B cell (primary cell): Measurements from ENCODE around the gene ATG4B. TPM values are rescaled to one million over a fixed set of nuclear protein-coding genes. Genes with fewer than 3 reads are reported as not detected.

Experiments
- ATAC-seq: fragments of 200-7000 bp; cut with Tn5 transposase; one replicate; pipeline ENCODE4 v1.10.0; 2021; ENCODE audit warnings: low read depth, mild to moderate bottlenecking, moderate number of reproducible peaks, moderate library complexity
- CTCF ChIA-PET: fragments of 350-600 bp; sonication (Branson Sonifier 250); formaldehyde crosslinking; loops from one replicate; lab custom pipeline; 2021; ENCODE audit warnings: antibody characterized with exemption, inconsistent platforms; lab: Charles Lee
- POLR2A ChIA-PET: fragments of 350-600 bp; sonication (Branson Sonifier 250); formaldehyde crosslinking; loops from one replicate; lab custom pipeline; 2021; ENCODE audit warnings: antibody characterized with exemption; lab: Charles Lee
- DNase-seq: peaks from one replicate; pipeline ENCODE4 v3.0.0; 2013
- H2AFZ ChIP-seq: 2 replicates; pipeline ENCODE4 v1.6.1; 2012; ENCODE audit warnings: mild to moderate bottlenecking, low read depth, low read length; ENCODE audit not compliant: insufficient read depth, poor library complexity, severe bottlenecking
- H3K27ac ChIP-seq, 2 donors: 1 replicate in 1 of 2; 2 replicates in 1 of 2; pipeline ENCODE4 v1.5.1; 2012 to 2013; ENCODE audit warnings: low read length in 2 of 2, mild to moderate bottlenecking in 2 of 2, moderate library complexity in 1 of 2
- H3K27me3 ChIP-seq, 4 experiments: fragments of 200-600 bp in 1 of 4; sonication (generic) in 1 of 4; replicated peaks in 1 of 4; 1 replicate in 2 of 4; 2 replicates in 2 of 4; pipeline versions ENCODE4 v1.6.1 to v1.7.0; 2013 to 2016; ENCODE audit warnings: low read length in 3 of 4, mild to moderate bottlenecking in 2 of 4, mixed read lengths in 1 of 4, moderate library complexity in 1 of 4; ENCODE audit not compliant: insufficient read depth in 4 of 4, control insufficient read depth in 3 of 4; ENCODE audit errors: control extremely low read depth in 1 of 4
- H3K36me3 ChIP-seq, 2 experiments: replicated peaks in 1 of 2; 1 replicate in 1 of 2; 2 replicates in 1 of 2; pipeline versions ENCODE4 v1.6.1 to v1.7.1; 2013; ENCODE audit warnings: low read length in 1 of 2; ENCODE audit not compliant: insufficient read depth in 2 of 2, control insufficient read depth in 1 of 2; ENCODE audit errors: control extremely low read depth in 1 of 2, extremely low read depth in 1 of 2
- H3K4me1 ChIP-seq, 2 donors: fragments of 200-600 bp in 1 of 2; sonication (generic) in 1 of 2; 1 replicate in 1 of 2; 2 replicates in 1 of 2; pipeline versions ENCODE4 v1.5.1 to v1.6.1; 2013 to 2017; ENCODE audit warnings: low read length in 2 of 2; ENCODE audit not compliant: control insufficient read depth in 2 of 2, insufficient read depth in 2 of 2
- H3K4me2 ChIP-seq: replicated peaks from 2 replicates; pipeline ENCODE3; 2012; ENCODE audit warnings: mild to moderate bottlenecking, low read depth, low read length; ENCODE audit not compliant: poor library complexity, severe bottlenecking
- H3K4me3 ChIP-seq, 5 experiments: fragments of 200-600 bp in 1 of 5; sonication (generic) in 1 of 5; 1 replicate in 3 of 5; 2 replicates in 2 of 5; pipeline versions ENCODE4 v1.5.1 to v1.7.0; 2011 to 2016; ENCODE audit warnings: low read length in 4 of 5, mild to moderate bottlenecking in 4 of 5, low read depth in 2 of 5, control low read depth in 1 of 5, moderate library complexity in 1 of 5; ENCODE audit not compliant: insufficient read depth in 1 of 5; ENCODE audit errors: control extremely low read depth in 1 of 5, extremely low read depth in 1 of 5
- H3K79me2 ChIP-seq: fragments of 200-600 bp; sonication (generic); one replicate; pipeline ENCODE4 v1.6.0; 2016; ENCODE audit warnings: low read length; ENCODE audit not compliant: control insufficient read depth, insufficient read depth
- H3K9ac ChIP-seq: fragments of 200-600 bp; sonication (generic); 2 replicates; pipeline ENCODE4 v1.6.1; 2017; ENCODE audit warnings: mild to moderate bottlenecking, low read length, moderate library complexity
- H3K9me3 ChIP-seq, 3 donors: one replicate each; pipeline versions ENCODE4 v1.6.1 to v1.7.1; 2013; ENCODE audit warnings: low read length in 2 of 3; ENCODE audit not compliant: control insufficient read depth in 2 of 3, insufficient read depth in 1 of 3; ENCODE audit errors: control extremely low read depth in 1 of 3
- H4K20me1 ChIP-seq: 2 replicates; pipeline ENCODE4 v1.6.0; 2012; ENCODE audit warnings: mild to moderate bottlenecking, low read length; ENCODE audit not compliant: insufficient read depth, control insufficient read depth, poor library complexity, severe bottlenecking
- H3K27ac Mint-ChIP-seq: one replicate; pipeline ENCODE4 v1.8.0; 2021; ENCODE audit warnings: mixed read lengths
- H3K27me3 Mint-ChIP-seq: one replicate; pipeline ENCODE4 v1.8.0; 2021; ENCODE audit warnings: mixed read lengths
- H3K4me1 Mint-ChIP-seq: one replicate; pipeline ENCODE4 v1.8.0; 2021; ENCODE audit warnings: mixed read lengths
- H3K4me3 Mint-ChIP-seq: one replicate; pipeline ENCODE4 v1.8.0; 2021; ENCODE audit warnings: mixed read lengths
- H3K9me3 Mint-ChIP-seq: one replicate; pipeline ENCODE4 v1.8.0; 2022; ENCODE audit warnings: mixed read lengths; ENCODE audit not compliant: insufficient read depth
- EZH2 ChIP-seq: IDR thresholded peaks from 2 replicates; pipeline ENCODE4 v1.6.1; 2012; ENCODE audit warnings: borderline replicate concordance, low read depth, mild to moderate bottlenecking, moderate library complexity, low read length; ENCODE audit not compliant: insufficient read depth, poor library complexity, severe bottlenecking
- WGBS: methylation state at CpG from one replicate; pipeline ENCODE4 v1.1.5; 2013; ENCODE audit warnings: missing lambda C conversion rate; ENCODE audit not compliant: insufficient coverage; 5-methylcytosine and 5-hydroxymethylcytosine counted together
- intact Hi-C: fragments of 100-400 bp; cut with micrococcal nuclease; formaldehyde crosslinking; loops from one replicate; pipeline ENCODE4 v1.10.0; 2022
- polyA plus RNA-seq: library from polyadenylated mRNA; depleted of rRNA; stranded (reverse); fragments of >200 nt; gene quantifications from 2 replicates; pipeline ENCODE4 v1.2.3, GENCODE V29; 2012
- total RNA-seq, 2 donors: library from RNA; stranded (reverse); fragments of 120-200 nt in 1 of 2; gene quantifications; 1 replicate in 1 of 2; 2 replicates in 1 of 2; pipeline versions ENCODE4 v1.2.3 to v1.2.4, GENCODE V29; 2013 to 2022
- TF ChIP-seq, protein P1 (sequence below): fragments of 200-600 bp; IDR thresholded peaks from one replicate; pipeline ENCODE4 v1.8.0; 2022; ENCODE audit warnings: antibody characterized with exemption, mild to moderate bottlenecking

Gene ATG4B
- total and polyA plus RNA-seq, 2 donors (not counting 1 experiment from before 2014, with no cell fraction given), result 130 TPM

DNA sequence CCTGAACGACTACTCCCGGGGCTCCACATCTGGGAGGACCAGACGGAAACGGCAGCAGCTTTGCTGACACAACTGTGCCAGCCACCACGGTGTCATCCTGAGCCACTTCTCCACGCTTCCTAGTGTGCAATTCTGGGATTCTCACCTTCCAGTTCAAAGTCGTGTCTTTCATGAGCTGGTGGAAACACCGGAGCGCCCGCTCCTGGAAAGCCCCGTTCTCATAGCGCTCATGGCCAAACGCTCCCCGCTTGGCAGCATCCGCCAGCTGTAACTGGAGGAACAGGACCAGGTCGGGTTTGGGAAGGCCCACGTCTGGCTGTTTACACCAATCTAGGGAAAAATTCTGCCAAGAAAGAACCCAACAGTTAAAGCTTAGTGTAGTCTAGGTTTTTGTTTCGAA lies 40.8 kb downstream of the ATG4B start:
- no peaks in the 10 kb centered on the region for H3K27me3 ChIP-seq
- no peak overlapping the region for H3K4me3 Mint-ChIP-seq
- H3K4me1 Mint-ChIP-seq, result no peaks in the 10 kb centered on the region
- CTCF ChIA-PET, result interaction anchor here (1.1 kb wide), 1 partner anchor 17 kb away, joined by 3 read pairs; no protein-coding TSS in a partner anchor
- no peaks in the 10 kb centered on the region for H3K27me3 Mint-ChIP-seq
- 98% methylated on average over 18 of the region's 18 CpGs for WGBS
- peaks cover 10% of the 10 kb centered on the region for H4K20me1 ChIP-seq
- H3K4me3 ChIP-seq, result no peak overlapping the region
- no peak overlapping the region for H3K9ac ChIP-seq
- ATAC-seq (no peak), DNase-seq (no peak)
- H3K36me3 ChIP-seq, result peaks cover 0 to 42% of the 10 kb centered on the region in 2 experiments
- H3K9me3 Mint-ChIP-seq, result no peaks in the 10 kb centered on the region
- H3K27ac ChIP-seq, result no peak overlapping the region
- H3K27ac Mint-ChIP-seq, result no peak overlapping the region
- intact Hi-C loops, result no loop called here
- H3K4me2 ChIP-seq, result no peak overlapping the region
- H3K9me3 ChIP-seq, result no peaks in the 10 kb centered on the region
- TF ChIP-seq EZH2, result no peak
- TF ChIP-seq, protein P1, sequence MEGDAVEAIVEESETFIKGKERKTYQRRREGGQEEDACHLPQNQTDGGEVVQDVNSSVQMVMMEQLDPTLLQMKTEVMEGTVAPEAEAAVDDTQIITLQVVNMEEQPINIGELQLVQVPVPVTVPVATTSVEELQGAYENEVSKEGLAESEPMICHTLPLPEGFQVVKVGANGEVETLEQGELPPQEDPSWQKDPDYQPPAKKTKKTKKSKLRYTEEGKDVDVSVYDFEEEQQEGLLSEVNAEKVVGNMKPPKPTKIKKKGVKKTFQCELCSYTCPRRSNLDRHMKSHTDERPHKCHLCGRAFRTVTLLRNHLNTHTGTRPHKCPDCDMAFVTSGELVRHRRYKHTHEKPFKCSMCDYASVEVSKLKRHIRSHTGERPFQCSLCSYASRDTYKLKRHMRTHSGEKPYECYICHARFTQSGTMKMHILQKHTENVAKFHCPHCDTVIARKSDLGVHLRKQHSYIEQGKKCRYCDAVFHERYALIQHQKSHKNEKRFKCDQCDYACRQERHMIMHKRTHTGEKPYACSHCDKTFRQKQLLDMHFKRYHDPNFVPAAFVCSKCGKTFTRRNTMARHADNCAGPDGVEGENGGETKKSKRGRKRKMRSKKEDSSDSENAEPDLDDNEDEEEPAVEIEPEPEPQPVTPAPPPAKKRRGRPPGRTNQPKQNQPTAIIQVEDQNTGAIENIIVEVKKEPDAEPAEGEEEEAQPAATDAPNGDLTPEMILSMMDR, result no peak
- H3K4me1 ChIP-seq, result no peaks in the 10 kb centered on the region
- no peak overlapping the region for H2AFZ ChIP-seq
- POLR2A ChIA-PET, result no interaction called here
- peaks cover 26% of the 10 kb centered on the region for H3K79me2 ChIP-seq

DNA sequence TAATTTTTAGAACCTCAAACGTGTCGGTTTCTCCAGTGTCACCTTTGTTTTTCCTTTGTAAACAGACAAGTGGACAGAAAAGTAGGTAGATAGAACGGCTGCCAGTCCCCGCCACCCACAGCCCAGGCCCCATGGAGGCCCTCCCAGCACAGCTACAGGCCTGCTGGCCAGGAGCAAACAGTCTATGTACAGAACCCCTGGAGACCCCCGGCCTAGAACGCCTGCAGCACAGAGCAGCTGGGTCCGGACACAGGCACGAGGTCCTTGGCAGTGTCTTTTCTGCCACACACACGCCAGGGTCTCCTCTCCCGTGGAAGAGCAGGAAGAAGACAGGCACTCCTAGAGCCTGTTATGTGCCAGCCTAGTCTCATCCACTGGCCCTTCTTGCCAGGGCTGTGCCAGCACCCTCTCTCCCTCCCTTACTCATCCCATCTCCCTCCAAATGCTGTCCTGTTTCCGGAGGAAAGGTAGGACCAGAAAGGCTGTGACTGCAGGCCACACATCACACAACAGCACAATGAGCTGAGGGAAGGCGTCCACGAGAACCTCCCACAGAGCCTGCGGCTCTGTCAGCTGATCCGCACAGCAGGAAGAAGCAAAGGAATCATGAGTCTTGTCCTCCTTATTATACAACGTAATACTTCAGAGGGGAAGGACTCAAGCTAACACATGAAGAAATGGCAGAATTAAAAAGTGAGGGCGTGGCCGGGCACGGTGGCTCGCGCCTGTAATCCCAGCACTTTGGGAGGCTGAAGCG lies 41.5 kb downstream of the ATG4B start:
- H3K4me3 Mint-ChIP-seq, result no peak overlapping the region
- no peaks in the 10 kb centered on the region for H3K27me3 Mint-ChIP-seq
- ATAC-seq (no peak), DNase-seq (no peak)
- Histone ChIP-seq H3K79me2 (peaks cover 26% of the 10 kb centered on the region), H3K36me3 (peaks cover 0 to 42% of the 10 kb centered on the region in 2 experiments), H3K9me3 (no peaks in the 10 kb centered on the region), H3K27me3 (no peaks in the 10 kb centered on the region), H4K20me1 (peaks cover 10% of the 10 kb centered on the region), H3K4me3 (no peak overlapping the region), H3K27ac (no peak overlapping the region), H3K4me2 (no peak overlapping the region), H3K4me1 (no peaks in the 10 kb centered on the region), H3K9ac (no peak overlapping the region), H2AFZ (no peak overlapping the region)
- no peak for TF ChIP-seq EZH2
- TF ChIP-seq, protein P1, result no peak
- 90% methylated on average over 21 of the region's 22 CpGs for WGBS
- POLR2A ChIA-PET, result no interaction called here
- no peaks in the 10 kb centered on the region for H3K4me1 Mint-ChIP-seq
- CTCF ChIA-PET, result interaction anchor here (1.1 kb wide), 1 partner anchor 18 kb away, joined by 3 read pairs; no protein-coding TSS in a partner anchor
- intact Hi-C loops, result no loop called here
- no peak overlapping the region for H3K27ac Mint-ChIP-seq
- no peaks in the 10 kb centered on the region for H3K9me3 Mint-ChIP-seq
